ENCODE data around the gene DPEP2NB.
"Not testable (repeated sequence)": the region's sequence is repeated elsewhere in the genome, so short reads cannot be mapped to it uniquely, and the experiment has no call there.

The DPEP2NB gene

GRCh38 chr16:67987460-67988160 is 28.1 kb downstream of the DPEP2NB start:
- no peak for DNase-seq (ENCODE audit: low read depth in 4 of 4, low spot score in 1 of 4)

DNA sequence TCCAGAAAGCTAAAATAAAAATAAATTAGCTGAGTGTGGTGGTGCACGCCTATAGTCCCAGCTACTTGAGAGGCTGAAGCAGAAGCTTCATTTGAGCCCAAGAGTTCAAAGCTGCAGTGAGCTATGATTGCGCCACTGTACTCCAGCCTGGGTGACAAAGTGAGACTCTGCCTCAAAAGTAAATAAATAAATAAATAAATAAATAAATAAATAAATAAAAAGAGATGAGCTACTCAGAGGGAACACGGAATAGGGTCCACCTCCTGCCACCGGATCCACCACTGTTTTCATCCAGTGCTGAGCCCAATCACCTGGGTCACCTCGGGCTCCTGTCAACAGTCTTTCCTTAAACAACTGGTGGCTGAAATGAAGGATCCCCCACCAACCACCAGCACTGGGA is 28.8 kb downstream of the DPEP2NB start:
- DNase-seq (ENCODE audit: low read depth in 4 of 4, low spot score in 1 of 4): no peak

- no peak for DNase-seq (ENCODE audit: low read depth in 4 of 4, low spot score in 1 of 4)
Measured at GRCh38 chr16:67982011-67982696, 33.6 kb downstream of the DPEP2NB start.

DNA sequence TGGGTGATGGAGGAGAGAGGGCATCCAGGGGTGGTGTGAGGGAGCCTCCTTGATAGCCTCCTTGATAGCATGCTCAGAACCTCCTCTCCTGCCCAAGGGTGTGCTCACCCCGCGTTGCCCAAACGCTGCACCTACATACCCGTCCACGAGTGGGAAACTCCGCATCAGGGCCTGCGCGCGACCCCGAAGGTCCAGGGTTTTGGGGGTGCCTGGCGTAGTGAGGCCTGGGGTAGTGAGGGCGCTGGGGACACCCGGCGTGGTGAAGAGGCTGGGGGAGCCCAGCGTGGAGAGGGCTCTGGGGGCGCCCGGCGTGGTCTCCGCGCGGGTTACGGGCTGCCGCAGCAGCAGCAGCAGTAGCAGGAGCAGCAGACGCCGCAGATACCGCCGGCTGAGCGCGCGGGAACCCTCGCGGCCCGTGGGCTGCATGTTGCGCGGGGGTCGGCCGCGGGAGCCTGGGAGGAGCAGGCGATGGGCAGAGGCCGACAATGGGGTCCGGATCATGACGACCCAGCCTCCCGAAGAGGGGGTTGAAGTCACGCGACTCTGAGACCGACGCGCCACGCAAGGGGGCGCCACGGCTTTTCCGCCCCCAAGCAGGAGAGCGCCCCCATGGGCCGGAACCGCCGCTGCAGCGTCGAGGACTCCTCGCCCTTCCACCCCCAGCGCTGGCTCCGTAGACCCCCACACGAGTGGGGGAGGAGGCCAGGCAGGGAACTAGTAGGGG is 35.6 kb downstream of the DPEP2NB start, which contains the start of gene DPEP3:
Gene DPEP3 (minus strand): TSS at position 545 of the 724 bp plus-strand sequence. CDS start 119 bp downstream, at position 426.
- DNase-seq (ENCODE audit: low read depth in 4 of 4, low spot score in 1 of 4): no peak

DNA sequence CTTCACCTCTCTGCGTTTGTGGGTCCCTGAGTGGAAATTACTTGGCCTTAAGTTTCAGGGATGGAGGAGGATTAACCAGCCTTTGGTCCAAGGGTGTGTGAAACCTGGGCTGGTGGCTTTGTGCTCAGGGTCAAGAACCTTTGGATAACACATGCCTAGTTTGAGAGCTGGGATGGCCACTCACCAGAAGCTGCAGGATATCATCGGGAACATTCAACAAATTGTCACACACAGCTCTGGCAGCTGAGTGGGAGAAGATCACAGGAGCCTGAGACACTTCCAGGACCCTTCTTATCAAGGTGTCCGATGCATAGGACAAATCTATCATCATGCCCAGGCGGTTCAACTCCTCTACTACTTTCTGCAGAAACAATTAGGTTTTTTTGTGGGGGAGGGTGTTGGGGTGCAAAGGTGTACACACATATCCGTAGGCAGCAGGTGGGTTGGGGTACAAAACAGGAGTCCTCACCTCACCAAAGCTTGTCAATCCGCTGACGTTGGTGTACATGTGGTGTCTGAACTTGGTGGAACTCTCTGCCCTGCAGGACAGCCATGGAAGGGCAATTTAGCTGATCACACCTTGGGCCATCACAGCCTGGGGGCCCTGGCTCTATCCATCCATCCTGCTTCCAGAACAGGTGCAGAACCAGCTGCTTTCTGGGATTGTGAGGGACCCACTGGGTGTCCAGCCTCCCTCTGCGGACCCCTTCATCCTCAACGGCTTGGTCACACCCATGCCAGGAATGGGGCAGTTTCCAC is 38.1 kb downstream of the DPEP2NB start:
- no peak for DNase-seq (ENCODE audit: low read depth in 4 of 4, low spot score in 1 of 4)

DNA sequence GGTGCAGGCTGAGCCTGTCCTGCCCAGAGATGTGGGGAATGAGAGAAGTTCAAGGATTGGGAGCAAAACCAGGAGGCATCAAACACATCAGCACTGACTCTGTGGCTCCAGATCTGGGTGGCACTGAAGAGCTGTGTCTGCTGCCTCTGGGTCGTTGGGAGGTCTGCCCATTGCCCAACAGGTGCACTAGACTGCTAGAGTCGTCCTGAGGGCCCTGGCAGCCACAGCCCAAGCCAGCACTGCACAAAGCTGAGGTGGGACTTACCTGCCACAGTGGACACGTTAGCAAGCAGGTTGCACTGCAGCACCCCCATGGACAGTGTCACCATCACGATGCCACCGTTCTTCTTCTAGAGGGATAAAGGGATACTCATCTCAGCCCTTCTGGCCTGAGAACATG is 38.7 kb downstream of the DPEP2NB start:
- no peak for DNase-seq (ENCODE audit: low read depth in 4 of 4, low spot score in 1 of 4)

DNA sequence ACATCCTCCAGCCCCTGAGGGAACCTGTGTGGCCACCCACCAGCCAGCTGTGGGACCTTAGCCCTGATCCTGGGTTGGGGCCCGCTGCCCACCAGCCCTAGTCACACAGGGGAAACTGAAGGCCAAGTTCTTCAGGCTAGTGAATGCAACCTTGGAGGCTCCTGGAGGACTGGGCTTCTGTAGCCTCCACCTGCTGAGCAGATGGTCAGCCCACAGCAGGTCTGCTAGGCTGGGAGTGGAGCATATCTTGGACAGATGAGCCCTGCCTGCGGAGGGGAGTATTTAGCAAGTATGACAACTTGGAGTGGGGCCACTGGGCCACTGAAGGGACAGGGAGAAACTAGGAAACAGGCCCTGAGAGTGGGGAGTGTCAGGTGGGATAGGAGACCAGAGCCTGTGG is 39.5 kb downstream of the DPEP2NB start:
- no peak for DNase-seq (ENCODE audit: low read depth in 4 of 4, low spot score in 1 of 4)

DNA sequence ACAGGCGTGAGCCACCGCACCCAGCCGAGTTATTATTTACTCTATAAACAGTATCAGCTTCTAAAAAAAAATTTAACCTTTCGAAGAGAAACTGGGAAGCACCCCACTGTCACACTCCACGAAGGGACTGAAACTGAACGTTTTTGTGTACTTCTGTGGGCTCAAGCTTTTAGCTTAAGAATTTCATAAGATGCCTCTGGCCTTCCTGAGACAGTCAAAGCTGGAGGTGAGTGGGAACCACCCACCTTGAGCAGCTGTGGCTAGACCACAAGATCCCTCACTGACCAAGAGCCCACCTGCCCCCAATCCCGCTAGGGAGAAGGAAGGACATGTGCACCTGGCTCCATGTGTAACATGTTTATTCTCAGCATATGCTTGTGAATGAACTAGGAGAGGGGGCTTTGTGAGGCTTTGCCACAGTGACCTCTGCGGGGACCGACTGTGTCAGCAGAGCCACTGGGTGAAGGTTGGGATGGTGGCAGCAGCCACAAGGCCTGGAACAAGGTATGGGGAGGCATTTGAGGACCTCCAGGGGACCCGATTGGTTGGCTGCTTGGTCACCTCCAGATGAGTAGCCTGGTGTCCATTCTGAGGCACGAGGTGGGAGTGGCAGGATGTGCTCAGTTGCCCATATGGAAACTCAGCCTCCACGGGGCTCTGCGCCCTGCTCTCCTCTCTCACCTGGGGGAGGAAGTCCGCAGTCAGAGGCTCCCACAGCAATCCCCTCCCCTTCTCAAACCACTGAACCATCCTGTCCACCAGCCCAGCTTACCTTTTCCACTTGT is 40.2 kb downstream of the DPEP2NB start:
- no peak for DNase-seq (ENCODE audit: low read depth in 4 of 4, low spot score in 1 of 4)

GRCh38 chr16:67972285-67972684 is 43.4 kb downstream of the DPEP2NB start:
- not testable (repeated sequence) for DNase-seq (ENCODE audit: low read depth in 4 of 4, low spot score in 1 of 4)

- DNase-seq (ENCODE audit: low read depth in 4 of 4, low spot score in 1 of 4): no peak
Measured at GRCh38 chr16:67971111-67971510, 44.6 kb downstream of the DPEP2NB start.

DNA sequence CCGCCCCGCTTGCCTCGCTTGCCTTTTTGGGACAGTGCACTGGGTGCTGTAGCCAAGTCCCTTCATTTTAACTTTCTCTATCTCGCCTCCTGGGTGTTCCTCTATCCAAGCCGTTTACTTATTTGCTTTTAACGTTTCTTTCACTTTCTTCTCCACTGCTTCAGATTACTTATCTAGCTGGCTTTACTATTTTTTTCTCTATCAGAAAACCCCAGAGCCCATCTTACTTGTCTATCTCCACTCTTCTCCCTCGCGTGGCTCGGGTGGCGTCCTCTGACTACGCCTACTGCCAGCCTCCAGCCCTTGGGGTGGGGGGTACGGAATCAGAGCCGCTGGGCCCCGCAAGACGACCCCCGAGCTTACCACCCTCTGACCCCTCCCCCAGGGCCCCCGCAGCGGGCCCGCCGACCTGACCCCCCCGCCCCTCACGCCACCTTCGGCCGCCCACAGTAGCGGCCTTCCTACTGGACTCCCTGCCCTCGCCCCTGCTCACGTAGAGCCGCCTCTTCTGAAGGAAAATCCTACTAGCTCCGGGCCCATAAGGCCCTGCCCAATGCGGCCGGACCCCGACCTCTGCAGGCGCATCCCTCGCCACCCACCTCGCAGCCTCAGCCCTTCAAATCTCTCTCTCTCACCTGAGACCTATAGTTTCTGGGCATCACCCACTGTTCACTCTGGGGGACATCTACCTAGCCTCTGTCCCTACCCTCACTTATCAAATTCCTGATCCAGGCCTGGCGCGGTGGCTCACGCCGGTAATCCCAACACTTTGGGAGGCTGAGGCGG is 46.3 kb downstream of the DPEP2NB start:
- no peak for DNase-seq (ENCODE audit: low read depth in 4 of 4, low spot score in 1 of 4)

DNA sequence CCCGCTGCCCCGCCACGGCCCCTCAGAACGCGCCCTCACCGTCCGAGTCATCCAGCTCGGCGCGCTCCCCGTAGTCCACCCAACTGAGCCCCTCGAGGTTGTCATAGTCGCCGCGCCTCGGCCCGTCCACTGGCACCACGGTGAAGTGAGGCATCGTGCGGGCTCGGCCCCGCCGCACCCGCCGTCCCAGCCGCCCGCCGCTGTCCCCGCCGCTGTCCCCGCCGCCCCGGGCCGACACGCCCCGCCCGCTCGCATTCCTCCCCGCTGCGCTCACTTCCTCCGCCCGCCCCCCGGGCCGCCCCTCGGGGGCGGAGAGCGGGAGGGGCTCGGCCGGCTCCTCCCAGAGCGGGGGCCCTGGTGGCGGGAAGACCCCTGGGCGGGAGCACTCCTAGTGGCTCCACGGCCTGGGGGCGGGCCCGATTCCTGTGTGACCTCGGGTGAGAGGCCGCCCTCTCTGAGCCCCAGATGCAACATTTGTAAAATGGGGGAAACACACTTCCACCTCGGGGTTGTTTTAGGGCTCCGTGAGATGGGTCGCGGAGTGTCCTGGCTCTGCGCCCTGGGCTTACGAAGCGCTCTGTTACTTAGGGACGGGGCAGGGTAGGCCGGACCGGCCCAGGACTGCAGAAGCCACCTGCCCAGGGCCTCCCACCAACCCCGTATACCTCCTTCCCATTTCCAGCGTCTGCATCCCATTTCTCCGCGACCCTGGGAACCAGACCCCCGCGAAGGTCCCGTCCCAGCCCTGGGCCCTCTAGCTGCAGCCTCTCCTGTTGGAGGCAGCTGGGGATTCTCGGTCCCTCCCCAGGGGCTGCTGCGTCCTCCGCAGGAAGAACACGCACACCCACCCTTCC is 47.1 kb downstream of the DPEP2NB start, which contains the start of gene SLC12A4:
Gene SLC12A4 (minus strand): TSS at position 238 of the 854 bp plus-strand sequence. CDS start 84 bp downstream, at position 154.
- DNase-seq (ENCODE audit: low read depth in 4 of 4, low spot score in 1 of 4): peak; percentile 64 to 91 (median 74)

GRCh38 chr16:67967958-67968399 is 47.7 kb downstream of the DPEP2NB start:
- peak in 1 of 4 experiments; percentile 26 for DNase-seq (ENCODE audit: low read depth in 4 of 4, low spot score in 1 of 4)

DNA sequence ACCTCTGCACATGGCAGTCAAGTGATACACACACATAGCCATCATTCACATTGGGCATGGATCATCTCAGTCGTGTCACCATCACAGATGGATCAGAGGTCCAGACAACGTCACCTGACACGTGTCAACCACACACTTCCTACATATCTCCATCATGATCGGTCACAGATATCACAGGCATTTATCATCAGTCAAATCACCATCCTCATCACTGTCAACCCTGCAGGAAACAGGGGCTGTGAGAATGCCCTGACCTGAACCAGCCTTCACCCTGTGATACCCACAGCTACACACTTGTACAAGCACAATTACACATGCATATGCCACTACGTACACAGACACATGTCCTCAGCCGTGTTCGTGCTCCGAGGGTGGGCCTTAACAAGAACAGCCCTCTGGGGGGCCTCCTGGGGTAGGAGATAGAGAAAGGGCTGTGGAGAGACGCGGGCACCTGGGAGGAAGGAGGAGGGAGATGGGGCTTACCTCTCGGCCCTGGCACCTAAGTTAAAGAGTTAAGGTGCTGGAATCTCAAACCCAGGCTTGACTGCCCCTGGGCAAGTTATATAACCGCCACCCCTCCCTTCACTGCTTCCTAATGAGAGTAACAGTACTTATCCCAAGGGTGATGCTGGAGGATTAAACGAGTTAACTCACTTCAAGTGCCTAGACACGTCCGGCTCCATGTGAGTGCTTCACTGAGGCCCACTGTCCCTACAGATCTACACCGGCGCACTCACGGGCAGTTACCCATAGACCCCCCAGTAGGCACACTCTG is 48.3 kb downstream of the DPEP2NB start:
- no peak for DNase-seq (ENCODE audit: low read depth in 4 of 4, low spot score in 1 of 4)

DNA sequence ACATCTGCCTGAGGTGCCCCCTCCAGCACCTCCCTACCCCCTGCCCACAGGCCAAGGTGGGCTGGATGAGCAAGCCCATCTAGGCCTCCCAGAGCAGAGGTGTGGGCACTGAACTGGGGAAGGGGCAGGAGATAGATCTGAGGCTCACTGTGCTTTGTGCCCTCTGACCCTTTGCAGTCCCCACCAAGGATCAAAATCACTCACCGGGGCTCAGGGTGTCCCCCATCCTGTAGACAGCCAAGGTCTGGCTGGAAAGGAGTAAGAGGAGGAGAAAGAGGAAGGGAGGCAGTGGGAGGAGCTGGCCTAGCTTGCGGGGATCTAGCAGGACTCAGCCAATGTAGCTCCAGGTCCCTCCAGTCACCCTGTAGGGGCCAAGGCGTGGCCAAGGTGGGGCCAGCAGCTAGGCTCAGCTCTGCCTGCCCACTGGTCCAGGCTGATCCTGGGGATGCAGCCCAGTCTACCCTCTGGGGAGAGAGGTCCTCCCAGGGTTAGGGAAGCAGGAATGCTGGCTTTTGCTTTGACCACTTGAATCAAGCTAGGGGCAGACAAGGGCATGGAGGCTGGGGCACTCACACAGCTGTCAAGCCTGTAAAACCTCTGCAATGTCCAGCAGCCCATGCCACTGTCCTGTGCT is 49.0 kb downstream of the DPEP2NB start:
- DNase-seq (ENCODE audit: low read depth in 4 of 4, low spot score in 1 of 4): no peak

DNA sequence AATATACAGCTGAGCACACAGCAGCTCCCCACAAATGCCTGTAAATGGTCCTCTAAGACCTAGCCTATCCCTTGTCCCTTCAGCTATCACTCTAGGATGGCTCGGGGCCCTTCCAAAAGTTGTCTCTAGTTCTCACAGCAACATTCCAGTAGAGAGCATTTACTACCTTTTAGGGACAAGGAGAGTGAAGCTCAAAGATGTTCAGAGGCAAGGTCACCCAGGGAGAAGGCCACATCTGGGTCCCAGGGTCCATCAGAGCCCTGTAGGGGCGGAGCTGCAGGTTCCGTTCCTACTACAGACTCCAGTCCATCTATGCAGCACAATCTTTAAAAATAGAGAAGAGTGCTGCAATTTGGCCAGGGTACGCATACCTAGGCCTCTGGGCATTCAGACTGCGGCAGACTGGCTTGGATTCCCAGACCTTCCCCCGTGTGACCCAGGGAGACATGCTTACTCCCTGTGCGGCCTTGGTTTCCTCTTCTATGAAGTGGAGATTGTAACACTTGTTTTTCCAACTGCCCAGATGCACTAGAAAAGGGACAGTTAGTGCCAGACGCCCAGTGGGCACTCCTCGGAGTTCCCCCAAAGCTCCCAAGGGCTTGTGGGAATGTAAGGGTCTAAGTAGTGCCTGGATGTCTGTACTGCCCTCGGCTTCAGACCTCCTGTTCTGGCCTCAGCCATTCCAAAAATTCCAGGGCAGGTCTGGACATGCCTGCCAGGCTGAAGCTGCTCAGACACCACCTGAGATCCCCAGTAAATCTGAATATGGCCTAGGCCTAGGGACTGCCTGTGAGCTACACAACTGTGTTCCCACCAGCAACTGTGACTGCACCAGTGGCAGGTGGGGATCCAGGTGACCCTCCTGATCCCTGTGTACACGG is 49.8 kb downstream of the DPEP2NB start:
- no peak for DNase-seq (ENCODE audit: low read depth in 4 of 4, low spot score in 1 of 4)
